Ovary (tissue), 3 donors: ENCODE data around the gene PPM1J.

Experiments
- CTCF ChIP-seq, 3 donors: fragments of 450-650 bp in 2 of 3; fragments of 200-600 bp in 1 of 3; IDR thresholded peaks; one replicate each; pipeline versions ENCODE4 v1.5.1 to v1.8.0; 2016 to 2022; ENCODE audit warnings: antibody characterized with exemption in 3 of 3, mild to moderate bottlenecking in 1 of 3
- EP300 ChIP-seq: sonication (generic); formaldehyde crosslinking; IDR thresholded peaks from one replicate; pipeline ENCODE4 v1.6.1; 2017; ENCODE audit warnings: antibody characterized with exemption
- POLR2A ChIP-seq: fragments of 450-650 bp; IDR thresholded peaks from one replicate; pipeline ENCODE4 v1.6.1; 2017; ENCODE audit warnings: antibody characterized with exemption, mild to moderate bottlenecking, moderate library complexity
- donor health status: DM: no; HTN: no; CAD: no.

DNA sequence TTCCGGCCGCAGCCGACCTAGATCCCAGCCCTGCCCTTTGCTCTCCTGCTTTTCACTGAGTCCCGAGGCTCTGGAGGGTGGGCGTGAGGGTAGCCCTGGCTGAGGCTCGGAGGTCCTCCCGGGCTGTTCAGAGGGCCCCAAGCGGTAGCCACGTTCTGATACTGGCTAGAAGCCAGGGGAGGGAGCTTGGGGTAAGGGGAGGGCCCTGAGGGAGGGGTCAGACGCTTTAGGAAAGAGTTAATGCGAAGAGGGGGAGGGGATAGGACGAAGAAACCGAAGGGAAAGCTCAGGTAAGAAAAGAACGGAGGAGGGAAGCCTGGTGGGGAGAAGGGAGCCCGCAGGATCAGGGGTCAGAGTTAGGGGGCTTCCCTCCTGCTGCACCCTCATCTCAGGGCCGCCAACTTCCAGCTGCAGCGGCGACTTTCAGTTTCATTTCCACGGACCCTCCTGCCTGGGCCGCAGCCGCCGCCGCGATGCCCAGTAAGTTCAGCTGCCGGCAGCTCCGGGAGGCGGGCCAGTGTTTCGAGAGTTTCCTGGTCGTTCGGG, 40.6 kb downstream of the PPM1J start, which contains the start of gene MOV10:
- TF ChIP-seq CTCF (IDR thresholded peaks at IDR 0.05) (no peak), POLR2A (no peak), EP300 (no peak)
